Mesenchymal stem cell (in vitro differentiated cells and primary cell): ENCODE results near the gene ZNF346.
"Not testable (repeated sequence)": the region's sequence is repeated elsewhere in the genome, so short reads cannot be mapped to it uniquely, and the experiment has no call there.

Experiments
- DNase-seq: peaks from one replicate; pipeline ENCODE4 v3.0.0-alpha.2; 2013
- H2AFZ ChIP-seq: one replicate; pipeline ENCODE4 v1.6.1; 2013; ENCODE audit warnings: low read depth, mild to moderate bottlenecking, control low read depth, inconsistent platforms, low read length, moderate library complexity
- H2AK5ac ChIP-seq: 2 replicates; pipeline ENCODE4 v1.6.1; 2013; ENCODE audit warnings: low read length, moderate library complexity, mild to moderate bottlenecking, inconsistent platforms; ENCODE audit not compliant: severe bottlenecking
- H2BK120ac ChIP-seq: one replicate; pipeline ENCODE4 v1.6.1; 2013; ENCODE audit warnings: low read depth, mild to moderate bottlenecking, inconsistent platforms, low read length, moderate library complexity
- H2BK12ac ChIP-seq, 2 experiments: one replicate each; pipeline ENCODE4 v1.6.1; 2013; ENCODE audit warnings: inconsistent platforms in 2 of 2, low read length in 2 of 2, mild to moderate bottlenecking in 2 of 2, moderate library complexity in 2 of 2, control low read depth in 1 of 2
- H2BK15ac ChIP-seq: one replicate; pipeline ENCODE4 v1.6.1; 2013; ENCODE audit warnings: mild to moderate bottlenecking, low read depth, inconsistent platforms; ENCODE audit not compliant: poor library complexity, severe bottlenecking
- H2BK5ac ChIP-seq: 2 replicates; pipeline ENCODE4 v1.6.1; 2013; ENCODE audit warnings: low read depth, mild to moderate bottlenecking, low read length, control low read depth, inconsistent platforms; ENCODE audit not compliant: poor library complexity, severe bottlenecking
- H3K14ac ChIP-seq, 2 experiments: one replicate each; pipeline ENCODE4 v1.6.1; 2013; ENCODE audit warnings: inconsistent platforms in 2 of 2, low read length in 2 of 2, control low read depth in 1 of 2, mild to moderate bottlenecking in 1 of 2, moderate library complexity in 1 of 2
- H3K18ac ChIP-seq, 2 experiments: one replicate each; pipeline ENCODE4 v1.6.1; 2013; ENCODE audit warnings: inconsistent platforms in 2 of 2, low read length in 2 of 2, control low read depth in 1 of 2, low read depth in 1 of 2, mild to moderate bottlenecking in 1 of 2
- H3K23ac ChIP-seq, 2 experiments: one replicate each; pipeline ENCODE4 v1.6.1; 2013; ENCODE audit warnings: inconsistent platforms in 2 of 2, low read length in 2 of 2, mild to moderate bottlenecking in 2 of 2, moderate library complexity in 2 of 2, control low read depth in 1 of 2
- H3K27ac ChIP-seq: 2 replicates; pipeline ENCODE4 v1.5.1; 2013; ENCODE audit warnings: mild to moderate bottlenecking, moderate library complexity, low read length, control low read depth, inconsistent platforms; ENCODE audit not compliant: poor library complexity, severe bottlenecking
- H3K27me3 ChIP-seq, 2 experiments: 2 replicates each; pipeline versions ENCODE4 v1.6.1 to v1.7.0; 2013; ENCODE audit warnings: low read length in 2 of 2, mild to moderate bottlenecking in 2 of 2, moderate library complexity in 2 of 2, control low read depth in 1 of 2, inconsistent platforms in 1 of 2; ENCODE audit not compliant: control insufficient read depth in 1 of 2, insufficient read depth in 1 of 2
- H3K36me3 ChIP-seq, 2 experiments: 2 replicates each; pipeline versions ENCODE4 v1.6.1 to v1.7.0; 2013; ENCODE audit warnings: low read length in 2 of 2, control low read depth in 1 of 2, inconsistent platforms in 1 of 2, low read depth in 1 of 2, mild to moderate bottlenecking in 1 of 2; ENCODE audit not compliant: insufficient read depth in 2 of 2, control insufficient read depth in 1 of 2
- H3K4ac ChIP-seq, 2 experiments: one replicate each; pipeline ENCODE4 v1.6.1; 2013; ENCODE audit warnings: inconsistent platforms in 2 of 2, low read length in 2 of 2, mild to moderate bottlenecking in 2 of 2, moderate library complexity in 2 of 2, control low read depth in 1 of 2, low read depth in 1 of 2
- H3K4me1 ChIP-seq: 2 replicates; pipeline ENCODE4 v1.6.1; 2013; ENCODE audit warnings: low read depth, low read length, control low read depth; ENCODE audit not compliant: control insufficient read depth, insufficient read depth
- H3K4me2 ChIP-seq: 2 replicates; pipeline ENCODE4 v1.6.1; 2013; ENCODE audit warnings: low read length, mild to moderate bottlenecking, inconsistent platforms; ENCODE audit not compliant: poor library complexity, severe bottlenecking
- H3K4me3 ChIP-seq, 2 experiments: 2 replicates each; pipeline versions ENCODE4 v1.5.1 to v1.7.0; 2013; ENCODE audit warnings: low read length in 2 of 2, mild to moderate bottlenecking in 2 of 2, control low read depth in 1 of 2, low read depth in 1 of 2; ENCODE audit not compliant: insufficient read depth in 1 of 2
- H3K79me1 ChIP-seq: replicated peaks from 2 replicates; pipeline ENCODE4 v1.6.1; 2013; ENCODE audit warnings: mild to moderate bottlenecking, control low read depth, low read length, inconsistent platforms; ENCODE audit not compliant: poor library complexity, severe bottlenecking
- H3K9ac ChIP-seq: 2 replicates; pipeline ENCODE4 v1.7.0; 2013; ENCODE audit warnings: mild to moderate bottlenecking, low read length, moderate library complexity
- H3K9me3 ChIP-seq: 2 replicates; pipeline ENCODE4 v1.7.0; 2013; ENCODE audit warnings: mild to moderate bottlenecking, low read length; ENCODE audit not compliant: control insufficient read depth
- H4K8ac ChIP-seq: one replicate; pipeline ENCODE4 v1.6.1; 2013; ENCODE audit warnings: inconsistent platforms, mild to moderate bottlenecking, low read length, moderate library complexity
- H4K91ac ChIP-seq: one replicate; pipeline ENCODE4 v1.6.1; 2013; ENCODE audit warnings: mild to moderate bottlenecking, low read length, inconsistent platforms
- WGBS: methylation state at CpG from one replicate; pipeline ENCODE4 v1.1.7; 2013; ENCODE audit warnings: mixed read lengths; 5-methylcytosine and 5-hydroxymethylcytosine counted together

ZNF346 gene

DNA sequence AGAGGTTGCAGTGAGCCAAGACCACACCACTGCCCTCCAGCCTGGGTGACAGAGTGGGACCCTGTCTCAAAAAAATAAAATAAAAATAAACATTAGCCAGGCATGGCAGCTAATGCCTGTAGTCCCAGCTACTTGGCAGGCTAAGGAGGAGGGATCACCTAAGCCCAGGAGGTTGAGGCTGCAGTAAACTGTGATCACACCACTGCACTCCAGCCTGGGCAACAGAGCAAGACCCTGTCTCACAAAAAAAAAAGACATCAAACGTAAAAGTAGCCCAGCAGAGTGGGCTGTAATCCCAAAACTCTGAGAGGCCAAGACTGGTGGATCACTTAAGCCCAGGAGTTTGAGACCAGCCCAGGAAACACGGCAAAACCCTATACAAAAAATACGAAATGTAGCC, 34.9 kb upstream of the ZNF346 start:
- Histone ChIP-seq H2BK5ac (no peak overlapping the region), H2AK5ac (no peak overlapping the region), H2AFZ (no peak overlapping the region), H3K79me1 (peaks cover 3% of the 10 kb centered on the region), H3K4me2 (no peak overlapping the region), H2BK120ac (no peak overlapping the region), H4K8ac (no peak overlapping the region), H3K4ac (no peak overlapping the region), H2BK12ac (no peak overlapping the region), H3K14ac (no peak overlapping the region), H3K27ac (no peak overlapping the region), H3K23ac (no peak overlapping the region), H3K4me3 (no peak overlapping the region), H4K91ac (no peak overlapping the region), H3K4me1 (peaks cover 7% of the 10 kb centered on the region), H3K36me3 (peaks cover 4 to 9% of the 10 kb centered on the region in 2 experiments), H2BK15ac (no peak overlapping the region), H3K9ac (no peak overlapping the region), H3K18ac (no peak overlapping the region), H3K27me3 (no peaks in the 10 kb centered on the region), H3K9me3 (no peaks in the 10 kb centered on the region)
- 93% methylated on average over 3 of the region's 3 CpGs for WGBS
- no peak for DNase-seq

DNA sequence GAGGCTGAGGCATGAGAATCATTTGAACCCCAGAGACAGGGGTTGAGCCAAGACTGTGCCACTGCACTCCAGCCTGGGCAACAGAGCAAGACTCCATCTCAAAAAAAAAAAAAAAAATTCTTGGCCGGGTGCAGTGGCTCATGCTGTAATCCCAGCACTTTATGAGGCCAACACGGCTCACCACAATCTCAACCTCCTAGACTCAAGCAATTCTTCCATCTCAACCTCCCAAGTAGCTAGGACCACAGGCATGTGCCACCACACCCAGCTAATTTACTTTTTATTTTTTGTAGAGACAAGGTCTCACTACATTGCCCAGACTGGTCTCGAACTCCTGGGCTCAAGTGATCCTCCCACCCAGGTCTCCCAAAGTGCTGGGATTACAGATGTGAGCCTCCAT, 29.4 kb upstream of the ZNF346 start:
- H3K79me1 ChIP-seq, H2BK5ac ChIP-seq, H3K23ac ChIP-seq, H3K4ac ChIP-seq, H3K4me2 ChIP-seq, H2AK5ac ChIP-seq, H2BK12ac ChIP-seq, H3K9me3 ChIP-seq, H3K4me1 ChIP-seq, H3K9ac ChIP-seq, H3K4me3 ChIP-seq, H3K14ac ChIP-seq, H4K8ac ChIP-seq, H2BK120ac ChIP-seq, H3K27me3 ChIP-seq, H2AFZ ChIP-seq, H2BK15ac ChIP-seq, H4K91ac ChIP-seq, DNase-seq, H3K18ac ChIP-seq, H3K36me3 ChIP-seq, H3K27ac ChIP-seq: not testable (repeated sequence)
- WGBS, result 93% methylated on average over 3 of the region's 3 CpGs

DNA sequence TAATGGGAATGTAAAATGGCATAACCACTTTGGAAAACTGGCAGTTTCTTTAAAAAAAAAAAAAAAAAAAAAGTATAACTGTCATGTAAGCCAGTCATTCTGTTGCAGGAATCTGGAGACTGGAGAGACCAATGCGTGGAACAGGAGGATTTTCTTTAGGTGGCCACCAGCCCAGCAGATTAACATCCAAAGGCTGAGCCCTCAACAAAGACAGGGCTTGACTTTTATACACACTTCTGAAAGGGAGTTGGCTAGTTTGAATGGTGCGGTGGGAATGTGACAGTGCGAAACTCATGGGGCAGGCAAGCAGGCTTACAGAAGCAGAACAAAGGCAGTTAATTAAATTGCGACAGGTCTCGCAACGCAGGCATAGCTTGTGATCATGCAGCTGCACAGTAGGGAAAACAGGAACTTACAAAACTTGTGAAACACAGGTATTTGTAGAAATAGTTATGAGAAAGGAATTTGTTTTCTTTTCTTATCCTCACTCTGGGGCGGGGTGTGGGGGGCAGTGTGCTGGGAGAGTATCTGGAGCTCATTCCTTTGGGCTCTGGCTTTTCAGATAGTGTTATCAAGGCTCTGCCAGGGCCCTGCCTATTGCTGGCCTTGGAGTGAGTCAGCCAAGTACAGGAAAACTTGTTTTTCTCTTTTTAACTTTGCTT, 27.9 kb upstream of the ZNF346 start:
- Histone ChIP-seq H4K91ac (no peak overlapping the region), H3K79me1 (no peaks in the 10 kb centered on the region), H3K14ac (no peak overlapping the region), H3K18ac (no peak overlapping the region), H2BK15ac (no peak overlapping the region), H3K27ac (peak overlapping the region; percentile 18), H2BK120ac (no peak overlapping the region), H2BK12ac (no peak overlapping the region), H4K8ac (peak overlapping the region; percentile 16), H3K36me3 (no peaks in the 10 kb centered on the region), H3K9ac (no peak overlapping the region), H2AFZ (no peak overlapping the region), H3K4ac (no peak overlapping the region), H3K4me2 (no peak overlapping the region), H3K27me3 (no peaks in the 10 kb centered on the region), H3K9me3 (no peaks in the 10 kb centered on the region), H2BK5ac (no peak overlapping the region), H3K4me1 (peaks cover 2% of the 10 kb centered on the region), H3K23ac (no peak overlapping the region), H3K4me3 (no peak overlapping the region), H2AK5ac (no peak overlapping the region)
- 86% methylated on average over 7 of the region's 7 CpGs for WGBS
- DNase-seq, result peak; percentile 57

DNA sequence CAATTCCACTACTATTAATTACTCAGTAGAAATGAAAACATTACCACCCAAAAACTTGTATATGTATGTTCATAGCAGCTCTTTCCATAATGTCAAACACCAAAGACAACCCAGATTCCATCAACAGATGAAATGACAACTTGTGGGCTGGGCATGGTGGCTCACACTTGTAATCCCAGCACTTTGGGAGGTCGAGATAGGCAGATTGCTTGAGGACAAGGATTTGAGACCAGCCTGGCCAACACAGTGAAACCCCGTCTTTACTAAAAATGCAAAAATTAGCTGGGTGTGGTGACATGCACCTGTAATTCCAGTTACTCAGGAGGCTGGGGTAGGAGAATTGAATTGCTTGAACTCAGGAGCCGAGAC, 27.4 kb upstream of the ZNF346 start:
- Histone ChIP-seq H3K9ac (no peak overlapping the region), H2BK12ac (no peak overlapping the region), H2BK120ac (no peak overlapping the region), H2AFZ (no peak overlapping the region), H3K4me3 (no peak overlapping the region), H3K18ac (no peak overlapping the region), H3K36me3 (no peaks in the 10 kb centered on the region), H3K14ac (no peak overlapping the region), H2BK15ac (no peak overlapping the region), H4K8ac (no peak overlapping the region), H3K4me2 (no peak overlapping the region), H3K27me3 (no peaks in the 10 kb centered on the region), H2AK5ac (no peak overlapping the region), H3K4ac (no peak overlapping the region), H3K27ac (peak overlapping the region; percentile 39), H4K91ac (no peak overlapping the region), H3K4me1 (peaks cover 2% of the 10 kb centered on the region), H3K23ac (no peak overlapping the region), H3K9me3 (no peaks in the 10 kb centered on the region), H3K79me1 (no peaks in the 10 kb centered on the region), H2BK5ac (no peak overlapping the region)
- 91% methylated on average over 3 of the region's 3 CpGs for WGBS
- no peak for DNase-seq
